H1 (cell line): Measurements from ENCODE around the gene DCLK1. TPM values are rescaled to one million over a fixed set of nuclear protein-coding genes. Genes with fewer than 3 reads are reported as not detected.

Experiments used
- HDAC2 ChIP-seq, 2 experiments: fragments of 300-600 bp in 1 of 2; sonication (generic) in 1 of 2; IDR thresholded peaks; 2 replicates each; pipeline ENCODE4 v1.6.1; 2011 to 2012; ENCODE audit warnings: low read depth in 2 of 2, low read length in 2 of 2, mild to moderate bottlenecking in 2 of 2, moderate library complexity in 2 of 2, borderline replicate concordance in 1 of 2, inconsistent platforms in 1 of 2
- JUND ChIP-seq: IDR thresholded peaks from 2 replicates; pipeline ENCODE4 v1.6.1; 2011; ENCODE audit warnings: mild to moderate bottlenecking, improper control_type of control experiment, low read length
- KDM4A ChIP-seq: IDR thresholded peaks from one replicate; pipeline ENCODE4 v1.7.1; 2012; ENCODE audit warnings: low read depth, mild to moderate bottlenecking, moderate library complexity, low read length, inconsistent platforms; ENCODE audit not compliant: severe bottlenecking
- MAFK ChIP-seq: IDR thresholded peaks from 2 replicates; pipeline ENCODE4 v1.6.1; 2012; ENCODE audit warnings: low read depth, mild to moderate bottlenecking, improper control_type of control experiment, low read length
- POU5F1 ChIP-seq: IDR thresholded peaks from 2 replicates; pipeline ENCODE4 v1.6.1; 2011; ENCODE audit warnings: low read depth, mild to moderate bottlenecking, low read length, moderate library complexity
- SAP30 ChIP-seq: fragments of 300-600 bp; sonication (generic); IDR thresholded peaks from 2 replicates; pipeline ENCODE4 v1.7.1; 2012; ENCODE audit warnings: low read length, moderate library complexity, mild to moderate bottlenecking, inconsistent platforms; ENCODE audit not compliant: insufficient read depth, insufficient replicate concordance
- TAF1 ChIP-seq: IDR thresholded peaks from 2 replicates; pipeline ENCODE4 v1.6.1; 2011; ENCODE audit warnings: mild to moderate bottlenecking, low read depth, low read length
- polyA plus RNA-seq, 7 experiments: library from polyadenylated mRNA; depleted of rRNA in 3 of 7; stranded (reverse) in 5 of 7; unstranded in 2 of 7; fragments of >200 nt in 5 of 7; fragments of 200-250 nt in 2 of 7; gene quantifications; 1 replicate in 5 of 7; 2 replicates in 1 of 7; 4 replicates in 1 of 7; pipeline versions ENCODE4 v1.2.1 to v1.2.3, GENCODE V29; 2011 to 2013; ENCODE audit warnings: missing spikeins in 2 of 7, mixed read lengths in 2 of 7
- total RNA-seq: library from RNA; stranded (reverse); fragmentation: NEBNext Ultra II Directional; extraction: Animal tissue kit (Norgen Biotek cat#: 25700); gene quantifications from 2 replicates; pipeline ENCODE4 v1.2.1, GENCODE V29; 2021
- TF ChIP-seq, protein P1 (sequence below): fragments of 300-600 bp; sonication (generic); IDR thresholded peaks from 2 replicates; pipeline ENCODE4 v1.7.1; 2012; ENCODE audit warnings: low read length, moderate library complexity, mild to moderate bottlenecking, inconsistent platforms; ENCODE audit not compliant: insufficient replicate concordance
- TF ChIP-seq, protein P2 (sequence below): IDR thresholded peaks from 2 replicates; pipeline ENCODE4 v1.6.1; 2011; ENCODE audit warnings: low read length, improper control_type of control experiment

The DCLK1 gene
- total and polyA plus RNA-seq, 2 of the 8 experiments (the other 6 are each of a cell fraction or from before 2014, with no cell fraction given) = 22.8 to 41.0 TPM

DNA sequence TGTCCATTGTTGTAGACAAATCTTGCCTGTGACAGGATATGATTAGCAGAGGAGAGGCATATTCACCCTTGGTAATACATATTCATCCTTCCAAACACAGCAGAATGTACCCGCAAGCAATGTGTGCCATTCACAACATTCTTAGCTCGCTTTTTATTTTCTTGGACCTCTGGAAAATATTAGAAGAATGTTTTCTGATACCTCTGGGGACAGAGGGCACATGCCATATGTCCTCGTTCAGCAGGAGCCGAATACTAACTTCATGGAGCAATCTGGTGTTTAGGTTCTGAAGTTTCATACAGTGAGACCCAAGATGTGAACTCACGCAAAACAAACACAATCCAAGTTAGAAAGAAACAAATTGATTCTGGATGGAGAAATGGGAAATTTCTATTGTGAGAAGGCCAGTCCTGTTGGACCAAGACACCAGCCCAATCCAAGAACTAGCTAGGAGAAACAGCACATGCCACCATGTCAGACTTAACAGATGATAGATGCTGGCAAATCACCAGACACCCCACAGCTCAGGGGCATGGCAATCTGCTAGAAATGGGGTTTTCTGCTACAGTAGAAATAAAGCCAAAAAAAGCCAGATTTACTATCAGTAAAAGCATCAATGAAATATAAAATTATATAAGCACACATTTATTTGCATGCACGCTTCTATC lies 297.4 kb downstream of the DCLK1 start (continued):
- TF ChIP-seq, protein P1, sequence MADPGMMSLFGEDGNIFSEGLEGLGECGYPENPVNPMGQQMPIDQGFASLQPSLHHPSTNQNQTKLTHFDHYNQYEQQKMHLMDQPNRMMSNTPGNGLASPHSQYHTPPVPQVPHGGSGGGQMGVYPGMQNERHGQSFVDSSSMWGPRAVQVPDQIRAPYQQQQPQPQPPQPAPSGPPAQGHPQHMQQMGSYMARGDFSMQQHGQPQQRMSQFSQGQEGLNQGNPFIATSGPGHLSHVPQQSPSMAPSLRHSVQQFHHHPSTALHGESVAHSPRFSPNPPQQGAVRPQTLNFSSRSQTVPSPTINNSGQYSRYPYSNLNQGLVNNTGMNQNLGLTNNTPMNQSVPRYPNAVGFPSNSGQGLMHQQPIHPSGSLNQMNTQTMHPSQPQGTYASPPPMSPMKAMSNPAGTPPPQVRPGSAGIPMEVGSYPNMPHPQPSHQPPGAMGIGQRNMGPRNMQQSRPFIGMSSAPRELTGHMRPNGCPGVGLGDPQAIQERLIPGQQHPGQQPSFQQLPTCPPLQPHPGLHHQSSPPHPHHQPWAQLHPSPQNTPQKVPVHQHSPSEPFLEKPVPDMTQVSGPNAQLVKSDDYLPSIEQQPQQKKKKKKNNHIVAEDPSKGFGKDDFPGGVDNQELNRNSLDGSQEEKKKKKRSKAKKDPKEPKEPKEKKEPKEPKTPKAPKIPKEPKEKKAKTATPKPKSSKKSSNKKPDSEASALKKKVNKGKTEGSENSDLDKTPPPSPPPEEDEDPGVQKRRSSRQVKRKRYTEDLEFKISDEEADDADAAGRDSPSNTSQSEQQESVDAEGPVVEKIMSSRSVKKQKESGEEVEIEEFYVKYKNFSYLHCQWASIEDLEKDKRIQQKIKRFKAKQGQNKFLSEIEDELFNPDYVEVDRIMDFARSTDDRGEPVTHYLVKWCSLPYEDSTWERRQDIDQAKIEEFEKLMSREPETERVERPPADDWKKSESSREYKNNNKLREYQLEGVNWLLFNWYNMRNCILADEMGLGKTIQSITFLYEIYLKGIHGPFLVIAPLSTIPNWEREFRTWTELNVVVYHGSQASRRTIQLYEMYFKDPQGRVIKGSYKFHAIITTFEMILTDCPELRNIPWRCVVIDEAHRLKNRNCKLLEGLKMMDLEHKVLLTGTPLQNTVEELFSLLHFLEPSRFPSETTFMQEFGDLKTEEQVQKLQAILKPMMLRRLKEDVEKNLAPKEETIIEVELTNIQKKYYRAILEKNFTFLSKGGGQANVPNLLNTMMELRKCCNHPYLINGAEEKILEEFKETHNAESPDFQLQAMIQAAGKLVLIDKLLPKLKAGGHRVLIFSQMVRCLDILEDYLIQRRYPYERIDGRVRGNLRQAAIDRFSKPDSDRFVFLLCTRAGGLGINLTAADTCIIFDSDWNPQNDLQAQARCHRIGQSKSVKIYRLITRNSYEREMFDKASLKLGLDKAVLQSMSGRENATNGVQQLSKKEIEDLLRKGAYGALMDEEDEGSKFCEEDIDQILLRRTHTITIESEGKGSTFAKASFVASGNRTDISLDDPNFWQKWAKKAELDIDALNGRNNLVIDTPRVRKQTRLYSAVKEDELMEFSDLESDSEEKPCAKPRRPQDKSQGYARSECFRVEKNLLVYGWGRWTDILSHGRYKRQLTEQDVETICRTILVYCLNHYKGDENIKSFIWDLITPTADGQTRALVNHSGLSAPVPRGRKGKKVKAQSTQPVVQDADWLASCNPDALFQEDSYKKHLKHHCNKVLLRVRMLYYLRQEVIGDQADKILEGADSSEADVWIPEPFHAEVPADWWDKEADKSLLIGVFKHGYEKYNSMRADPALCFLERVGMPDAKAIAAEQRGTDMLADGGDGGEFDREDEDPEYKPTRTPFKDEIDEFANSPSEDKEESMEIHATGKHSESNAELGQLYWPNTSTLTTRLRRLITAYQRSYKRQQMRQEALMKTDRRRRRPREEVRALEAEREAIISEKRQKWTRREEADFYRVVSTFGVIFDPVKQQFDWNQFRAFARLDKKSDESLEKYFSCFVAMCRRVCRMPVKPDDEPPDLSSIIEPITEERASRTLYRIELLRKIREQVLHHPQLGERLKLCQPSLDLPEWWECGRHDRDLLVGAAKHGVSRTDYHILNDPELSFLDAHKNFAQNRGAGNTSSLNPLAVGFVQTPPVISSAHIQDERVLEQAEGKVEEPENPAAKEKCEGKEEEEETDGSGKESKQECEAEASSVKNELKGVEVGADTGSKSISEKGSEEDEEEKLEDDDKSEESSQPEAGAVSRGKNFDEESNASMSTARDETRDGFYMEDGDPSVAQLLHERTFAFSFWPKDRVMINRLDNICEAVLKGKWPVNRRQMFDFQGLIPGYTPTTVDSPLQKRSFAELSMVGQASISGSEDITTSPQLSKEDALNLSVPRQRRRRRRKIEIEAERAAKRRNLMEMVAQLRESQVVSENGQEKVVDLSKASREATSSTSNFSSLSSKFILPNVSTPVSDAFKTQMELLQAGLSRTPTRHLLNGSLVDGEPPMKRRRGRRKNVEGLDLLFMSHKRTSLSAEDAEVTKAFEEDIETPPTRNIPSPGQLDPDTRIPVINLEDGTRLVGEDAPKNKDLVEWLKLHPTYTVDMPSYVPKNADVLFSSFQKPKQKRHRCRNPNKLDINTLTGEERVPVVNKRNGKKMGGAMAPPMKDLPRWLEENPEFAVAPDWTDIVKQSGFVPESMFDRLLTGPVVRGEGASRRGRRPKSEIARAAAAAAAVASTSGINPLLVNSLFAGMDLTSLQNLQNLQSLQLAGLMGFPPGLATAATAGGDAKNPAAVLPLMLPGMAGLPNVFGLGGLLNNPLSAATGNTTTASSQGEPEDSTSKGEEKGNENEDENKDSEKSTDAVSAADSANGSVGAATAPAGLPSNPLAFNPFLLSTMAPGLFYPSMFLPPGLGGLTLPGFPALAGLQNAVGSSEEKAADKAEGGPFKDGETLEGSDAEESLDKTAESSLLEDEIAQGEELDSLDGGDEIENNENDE = no peak
- TF ChIP-seq POU5F1 (no peak), KDM4A (no peak), MAFK (no peak), TAF1 (no peak), HDAC2 (IDR thresholded peaks at IDR 0.05; ENCODE audit: borderline replicate concordance in 1 of 2, low read depth in 2 of 2, low read length in 2 of 2) (no peak), SAP30 (no peak), JUND (no peak)
- TF ChIP-seq, protein P2, sequence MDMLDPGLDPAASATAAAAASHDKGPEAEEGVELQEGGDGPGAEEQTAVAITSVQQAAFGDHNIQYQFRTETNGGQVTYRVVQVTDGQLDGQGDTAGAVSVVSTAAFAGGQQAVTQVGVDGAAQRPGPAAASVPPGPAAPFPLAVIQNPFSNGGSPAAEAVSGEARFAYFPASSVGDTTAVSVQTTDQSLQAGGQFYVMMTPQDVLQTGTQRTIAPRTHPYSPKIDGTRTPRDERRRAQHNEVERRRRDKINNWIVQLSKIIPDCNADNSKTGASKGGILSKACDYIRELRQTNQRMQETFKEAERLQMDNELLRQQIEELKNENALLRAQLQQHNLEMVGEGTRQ = no peak
